GM18907 (cell line): ENCODE data around the gene ABTB1.
A peak's percentile ranks its signal among the peaks of the same experiment; 100 is the strongest.

Source experiments
- ATAC-seq: cut with Tn5 transposase; IDR thresholded peaks from one replicate; pipeline ENCODE4 v1.9.1; 2021; ENCODE audit warnings: mild to moderate bottlenecking, moderate library complexity; ENCODE audit not compliant: unreplicated experiment

ABTB1 gene

GRCh38 chr3:127672429-127673190, at the start of gene ABTB1:
Gene ABTB1 (plus strand): TSS chr3:127672952. CDS start chr3:127673026, 74 bp downstream.
- ATAC-seq, result peak; percentile 69

- ATAC-seq, result no peak
Observed at GRCh38 chr3:127624063-127624462, 48.7 kb upstream of the ABTB1 start.

GRCh38 chr3:127625821-127626220, 46.9 kb upstream of the ABTB1 start:
- no peak for ATAC-seq

GRCh38 chr3:127628426-127628787, 44.3 kb upstream of the ABTB1 start:
- ATAC-seq, result no peak

GRCh38 chr3:127628788-127629466, 43.8 kb upstream of the ABTB1 start, which contains the start of gene PODXL2:
Gene PODXL2 (plus strand): TSS chr3:127629185. CDS start chr3:127629220, 35 bp downstream.
- no peak for ATAC-seq

GRCh38 chr3:127629467-127630403, 43.0 kb upstream of the ABTB1 start:
- ATAC-seq, result no peak

- ATAC-seq, result no peak
Observed at GRCh38 chr3:127630811-127631714, 41.7 kb upstream of the ABTB1 start.

- ATAC-seq, result no peak
Observed at GRCh38 chr3:127632035-127632820, 40.5 kb upstream of the ABTB1 start.

- no peak for ATAC-seq
Observed at GRCh38 chr3:127634653-127635052, 38.1 kb upstream of the ABTB1 start.

- no peak for ATAC-seq
Observed at GRCh38 chr3:127637546-127637945, 35.2 kb upstream of the ABTB1 start.

- no peak for ATAC-seq
Observed at GRCh38 chr3:127637971-127638370, 34.8 kb upstream of the ABTB1 start.

- ATAC-seq, result no peak
Observed at GRCh38 chr3:127639173-127640041, 33.3 kb upstream of the ABTB1 start.

- ATAC-seq, result no peak
Observed at GRCh38 chr3:127640042-127640355, 32.8 kb upstream of the ABTB1 start.

GRCh38 chr3:127644641-127645370, 27.9 kb upstream of the ABTB1 start:
- no peak for ATAC-seq

GRCh38 chr3:127645371-127646015, 27.3 kb upstream of the ABTB1 start:
- ATAC-seq, result no peak

GRCh38 chr3:127646501-127647046, 26.2 kb upstream of the ABTB1 start:
- no peak for ATAC-seq

GRCh38 chr3:127647166-127647844, 25.4 kb upstream of the ABTB1 start:
- no peak for ATAC-seq
